HG03095 (cell line): ENCODE results near the gene PSMC3IP.
"Not testable (repeated sequence)": the region's sequence is repeated elsewhere in the genome, so short reads cannot be mapped to it uniquely, and the experiment has no call there.

Experiments used
- ATAC-seq: cut with Tn5 transposase; IDR thresholded peaks from one replicate; pipeline ENCODE4 v1.9.1; 2021; ENCODE audit warnings: moderate library complexity; ENCODE audit not compliant: unreplicated experiment

PSMC3IP gene

GRCh38 chr17:42541041-42541833 is 36.3 kb downstream of the PSMC3IP start:
- no peak for ATAC-seq

GRCh38 chr17:42540558-42540957 is 37.0 kb downstream of the PSMC3IP start:
- not testable (repeated sequence) for ATAC-seq

GRCh38 chr17:42538482-42538881 is 39.0 kb downstream of the PSMC3IP start:
- ATAC-seq, result no peak

GRCh38 chr17:42537826-42538451 is 39.6 kb downstream of the PSMC3IP start:
- no peak for ATAC-seq

GRCh38 chr17:42537156-42537805 is 40.2 kb downstream of the PSMC3IP start:
- no peak for ATAC-seq

- ATAC-seq, result peak; percentile 50
Observed at GRCh38 chr17:42536372-42537155, 41.0 kb downstream of the PSMC3IP start.

- ATAC-seq, result peak; percentile 68
Observed at GRCh38 chr17:42536048-42536371, 41.5 kb downstream of the PSMC3IP start, which contains the start of gene NAGLU. TSS of gene NAGLU (plus strand) at chr17:42536241. CDS start at chr17:42536273, 32 bp downstream.

- ATAC-seq, result no peak
Observed at GRCh38 chr17:42535155-42536047, 42.1 kb downstream of the PSMC3IP start.

GRCh38 chr17:42531455-42532354 is 45.8 kb downstream of the PSMC3IP start:
- ATAC-seq, result no peak

- ATAC-seq, result no peak
Observed at GRCh38 chr17:42530952-42531454, 46.5 kb downstream of the PSMC3IP start.

GRCh38 chr17:42529061-42529460 is 48.5 kb downstream of the PSMC3IP start:
- no peak for ATAC-seq

- ATAC-seq, result no peak
Observed at GRCh38 chr17:42527932-42528331, 49.6 kb downstream of the PSMC3IP start.

GRCh38 chr17:42526031-42526444 is 51.5 kb downstream of the PSMC3IP start:
- ATAC-seq, result no peak

- ATAC-seq, result no peak
Observed at GRCh38 chr17:42525221-42525620, 52.3 kb downstream of the PSMC3IP start.

GRCh38 chr17:42522798-42523278 is 54.7 kb downstream of the PSMC3IP start:
- no peak for ATAC-seq
